Spleen (tissue), 11 donors: ENCODE measurements around the gene UBE4A. TPM values are rescaled to one million over a fixed set of nuclear protein-coding genes. Genes with fewer than 3 reads are reported as not detected.

Experiments
- polyA plus RNA-seq, 3 donors: library from polyadenylated mRNA; stranded (reverse); fragments of 200-250 nt; gene quantifications; one replicate each; pipeline ENCODE4 v1.2.1, GENCODE V29; 2013
- small RNA-seq, 4 donors: library from RNA; depleted of rRNA; stranded (forward); fragments of <200 nt; gene quantifications; one replicate each; pipeline ENCODE3, GENCODE V24; 2016
- total RNA-seq, 7 donors: library from RNA; depleted of rRNA in 3 of 7; stranded (reverse); fragments of >200 nt in 3 of 7; fragmentation: NEBNext Ultra II Directional in 4 of 7; extraction: Animal tissue kit (Norgen Biotek cat#: 25700) in 4 of 7; gene quantifications; one replicate each; pipeline versions ENCODE4 v1.1.0 to v1.2.1, GENCODE V29; 2016 to 2021
- donor health status: healthy with polysubstance abuse.
- donor health status: DM: no; HTN: no; CAD: no; lungs with moderate emphysema.
- donor health status: DM: no; HTN: no; CAD: no.
- donor health status: Bipolar disorder and iron deficiency.
- donor health status: healthy.
- donor health status: DM: no; HTN: no; CAD: no.
- donor health status: DM: yes; HTN: yes; CAD: no.

UBE4A gene
- total and polyA plus RNA-seq, 10 donors: 13.0 to 55.6 (median 40.7) TPM

Small RNA genes within 50 kb of the gene (small RNA-seq; reads per million reads assigned to genes)
- gene AP001582.1: 0 reads per million in 4 donors

Other genes starting within 250 kb of the UBE4A start
- 1 to 10 TPM in 1 of 7 donors, under 1 TPM in 4, not detected in 2; 0.23 to 1.9 (median 0.47) TPM for gene SCN4B, start 206.8 kb upstream of the UBE4A start, total RNA-seq
- under 1 TPM; 0.06 to 0.37 (median 0.14) TPM for gene SCN4B, start 206.8 kb upstream of the UBE4A start, polyA plus RNA-seq
- under 1 TPM in 3 of 7 donors, not detected in 4; 0.03 to 0.15 (median 0.14) TPM for gene SCN2B, start 183.0 kb upstream of the UBE4A start, total RNA-seq
- gene SCN2B, start 183.0 kb upstream of the UBE4A start, polyA plus RNA-seq: under 1 TPM; 0.02 to 0.04 (median 0.03) TPM
- 100 to 1,000 TPM in 2 of 7 donors, 10 to 100 TPM in 5; 45.5 to 180 (median 91.3) TPM for gene JAML, start 134.6 kb upstream of the UBE4A start, total RNA-seq
- 100 to 1,000 TPM in 1 of 3 donors, 10 to 100 TPM in 2; 18.2 to 154 (median 42.0) TPM for gene JAML, start 134.6 kb upstream of the UBE4A start, polyA plus RNA-seq
- 10 to 100 TPM in 3 of 7 donors, 1 to 10 TPM in 4; 4.3 to 12.9 (median 9.2) TPM for gene MPZL3, start 107.2 kb upstream of the UBE4A start, total RNA-seq
- 1 to 10 TPM; 2.0 to 2.1 (median 2.1) TPM for gene MPZL3, start 107.2 kb upstream of the UBE4A start, polyA plus RNA-seq
- gene MPZL2, start 95.3 kb upstream of the UBE4A start, total RNA-seq: 10 to 100 TPM in 3 of 7 donors, 1 to 10 TPM in 4; 7.0 to 18.4 (median 9.8) TPM
- gene MPZL2, start 95.3 kb upstream of the UBE4A start, polyA plus RNA-seq: 1 to 10 TPM; 1.6 to 2.0 (median 1.8) TPM
- 10 to 100 TPM; 49.1 to 89.2 (median 60.0) TPM for gene CD3E, start 54.9 kb upstream of the UBE4A start, total RNA-seq
- gene CD3E, start 54.9 kb upstream of the UBE4A start, polyA plus RNA-seq: 10 to 100 TPM; 20.5 to 51.4 (median 32.9) TPM
- gene CD3D, start 16.9 kb upstream of the UBE4A start, total RNA-seq: 10 to 100 TPM; 27.3 to 70.0 (median 43.0) TPM
- 10 to 100 TPM; 28.6 to 70.7 (median 31.7) TPM for gene CD3D, start 16.9 kb upstream of the UBE4A start, polyA plus RNA-seq
- 10 to 100 TPM; 15.7 to 30.5 (median 20.2) TPM for gene CD3G, start 15.3 kb upstream of the UBE4A start, total RNA-seq
- 1 to 10 TPM; 1.4 to 3.9 (median 3.5) TPM for gene CD3G, start 15.3 kb upstream of the UBE4A start, polyA plus RNA-seq
- 100 to 1,000 TPM in 4 of 7 donors, 10 to 100 TPM in 3; 34.5 to 154 (median 135) TPM for gene ATP5MG, start 42.0 kb downstream of the UBE4A start, total RNA-seq
- gene ATP5MG, start 42.0 kb downstream of the UBE4A start, polyA plus RNA-seq: 100 to 1,000 TPM; 178 to 258 (median 232) TPM
- 100 to 1,000 TPM in 6 of 7 donors, 10 to 100 TPM in 1; 97.4 to 134 (median 105) TPM for gene KMT2A, start 76.9 kb downstream of the UBE4A start, total RNA-seq
- gene KMT2A, start 76.9 kb downstream of the UBE4A start, polyA plus RNA-seq: 10 to 100 TPM in 1 of 3 donors, 1 to 10 TPM in 2; 5.9 to 11.9 (median 7.9) TPM
- gene TTC36, start 167.9 kb downstream of the UBE4A start, total RNA-seq: under 1 TPM in 1 of 7 donors, not detected in 6; 0.97 TPM
- gene TTC36, start 167.9 kb downstream of the UBE4A start, polyA plus RNA-seq: under 1 TPM in 2 of 3 donors, not detected in 1; 0.09 to 0.13 TPM
- 10 to 100 TPM in 5 of 7 donors, 1 to 10 TPM in 2; 8.5 to 23.8 (median 12.6) TPM for gene TMEM25, start 171.6 kb downstream of the UBE4A start, total RNA-seq
- 1 to 10 TPM; 5.2 to 7.0 (median 6.5) TPM for gene TMEM25, start 171.6 kb downstream of the UBE4A start, polyA plus RNA-seq
- 10 to 100 TPM in 6 of 7 donors, 1 to 10 TPM in 1; 10.0 to 21.9 (median 16.9) TPM for gene IFT46, start 206.3 kb downstream of the UBE4A start, total RNA-seq
- 10 to 100 TPM; 12.4 to 17.2 (median 13.9) TPM for gene IFT46, start 206.3 kb downstream of the UBE4A start, polyA plus RNA-seq
- 100 to 1,000 TPM in 2 of 7 donors, 10 to 100 TPM in 5; 75.1 to 106 (median 98.8) TPM for gene ARCN1, start 212.8 kb downstream of the UBE4A start, total RNA-seq
- gene ARCN1, start 212.8 kb downstream of the UBE4A start, polyA plus RNA-seq: 10 to 100 TPM; 33.8 to 49.9 (median 41.3) TPM
- gene PHLDB1, start 248.0 kb downstream of the UBE4A start, total RNA-seq: 100 to 1,000 TPM in 3 of 7 donors, 10 to 100 TPM in 4; 34.7 to 162 (median 84.2) TPM
- gene PHLDB1, start 248.0 kb downstream of the UBE4A start, polyA plus RNA-seq: 10 to 100 TPM; 13.0 to 70.9 (median 53.3) TPM